CD4-positive, alpha-beta memory T cell (primary cell): ENCODE measurements around the gene PWP1. TPM values are rescaled to one million over a fixed set of nuclear protein-coding genes. Genes with fewer than 3 reads are reported as not detected.
"Not testable (repeated sequence)": the region's sequence is repeated elsewhere in the genome, so short reads cannot be mapped to it uniquely, and the experiment has no call there.

Source experiments
- CTCF ChIA-PET: fragments of 350-600 bp; sonication (Branson Sonifier 250); formaldehyde crosslinking; loops from one replicate; lab custom pipeline; 2021; ENCODE audit warnings: inconsistent platforms; ENCODE audit not compliant: partially characterized antibody; lab: Charles Lee
- POLR2A ChIA-PET: fragments of 350-600 bp; sonication (Branson Sonifier 250); formaldehyde crosslinking; loops from one replicate; lab custom pipeline; 2021; ENCODE audit not compliant: partially characterized antibody; lab: Charles Lee
- DNase-seq, 5 donors: peaks; one replicate each; pipeline versions ENCODE4 v3.0.0 to v3.0.0-alpha.2; 2020 to 2022; ENCODE audit warnings: mixed read lengths in 1 of 5
- H3K27ac ChIP-seq: one replicate; pipeline ENCODE4 v1.7.0; 2013; ENCODE audit warnings: low read depth, low read length
- H3K27me3 ChIP-seq: 2 replicates; pipeline ENCODE4 v1.7.0; 2013; ENCODE audit warnings: mild to moderate bottlenecking, low read length, moderate library complexity; ENCODE audit not compliant: insufficient read depth
- H3K36me3 ChIP-seq: 2 replicates; pipeline ENCODE4 v1.7.0; 2013; ENCODE audit warnings: mild to moderate bottlenecking, low read length, moderate library complexity; ENCODE audit not compliant: insufficient read depth
- H3K4me1 ChIP-seq: 2 replicates; pipeline ENCODE4 v1.7.0; 2013; ENCODE audit warnings: mild to moderate bottlenecking, low read length, moderate library complexity; ENCODE audit not compliant: insufficient read depth
- H3K4me3 ChIP-seq, 2 donors: one replicate each; pipeline ENCODE4 v1.7.0; 2013; ENCODE audit warnings: low read length in 2 of 2, mild to moderate bottlenecking in 1 of 2
- H3K9me3 ChIP-seq, 2 donors: one replicate each; pipeline ENCODE4 v1.7.0; 2013; ENCODE audit warnings: low read length in 2 of 2, control low read depth in 1 of 2; ENCODE audit not compliant: control insufficient read depth in 1 of 2
- H3K27ac Mint-ChIP-seq, 7 donors: one replicate each; pipeline ENCODE4 v1.8.0; 2020 to 2021; ENCODE audit warnings: mixed read lengths in 7 of 7, mild to moderate bottlenecking in 6 of 7, inconsistent platforms in 3 of 7, moderate library complexity in 3 of 7
- H3K27me3 Mint-ChIP-seq, 2 donors: one replicate each; pipeline ENCODE4 v1.8.0; 2020 to 2021; ENCODE audit warnings: mixed read lengths in 2 of 2
- H3K36me3 Mint-ChIP-seq, 2 donors: one replicate each; pipeline ENCODE4 v1.8.0; 2020 to 2021; ENCODE audit warnings: mixed read lengths in 2 of 2, inconsistent platforms in 1 of 2, mild to moderate bottlenecking in 1 of 2
- H3K4me1 Mint-ChIP-seq, 4 donors: one replicate each; pipeline ENCODE4 v1.8.0; 2020 to 2021; ENCODE audit warnings: mixed read lengths in 4 of 4, mild to moderate bottlenecking in 1 of 4
- H3K4me3 Mint-ChIP-seq, 8 donors: one replicate each; pipeline ENCODE4 v1.8.0; 2020 to 2021; ENCODE audit warnings: mixed read lengths in 8 of 8, mild to moderate bottlenecking in 7 of 8, moderate library complexity in 6 of 8, inconsistent platforms in 3 of 8
- H3K9me3 Mint-ChIP-seq, 8 donors: one replicate each; pipeline ENCODE4 v1.8.0; 2020 to 2021; ENCODE audit warnings: mixed read lengths in 8 of 8, mild to moderate bottlenecking in 5 of 8, inconsistent platforms in 3 of 8, moderate library complexity in 1 of 8
- intact Hi-C: fragments of 100-400 bp; cut with micrococcal nuclease; formaldehyde crosslinking; loops from one replicate; pipeline ENCODE4 v1.15.1; 2023
- polyA plus RNA-seq, 2 donors: library from polyadenylated mRNA; unstranded; fragments of 300-500 nt; fragmentation: Illumina TruSeq; gene quantifications; one replicate each; pipeline ENCODE4 v1.2.3, GENCODE V29; 2021
- total RNA-seq, 2 experiments: library from RNA; stranded (reverse); gene quantifications; one replicate each; pipeline ENCODE4 v1.2.3, GENCODE V29; 2021

Gene PWP1
- total and polyA plus RNA-seq, 4 experiments from 2014 or later: 24.3 to 73.1 (median 42.5) TPM

GRCh38 chr12:107681836-107682820 is 3.5 kb upstream of the PWP1 start:
- Histone ChIP-seq H3K27me3 (no peaks in the 10 kb centered on the region), H3K36me3 (no peaks in the 10 kb centered on the region), H3K4me3 (no peak overlapping the region), H3K9me3 (no peaks in the 10 kb centered on the region), H3K27ac (no peak overlapping the region), H3K4me1 (peaks cover 20% of the 10 kb centered on the region)
- H3K27ac Mint-ChIP-seq: no peak overlapping the region
- H3K9me3 Mint-ChIP-seq: peaks cover 0 to 3% (median 0%) of the 10 kb centered on the region in 8 donors
- H3K27me3 Mint-ChIP-seq: peaks cover 0 to 13% of the 10 kb centered on the region in 2 donors
- intact Hi-C loops: loop anchor here (10.0 kb wide), 1 partner anchor 907 kb away; the partner anchor contains the start of gene RIC8B
- H3K4me1 Mint-ChIP-seq: peaks cover 14 to 27% (median 22%) of the 10 kb centered on the region in 4 donors
- H3K4me3 Mint-ChIP-seq: no peak overlapping the region
- ChIA-PET POLR2A (no interaction called here), CTCF (interaction anchor here (1.2 to 1.5 kb wide), 3 partner anchors 9 to 11 kb away, joined by 3 to 4 read pairs (median 3); no protein-coding TSS in a partner anchor)
- H3K36me3 Mint-ChIP-seq: peaks cover 0 to 10% of the 10 kb centered on the region in 2 donors
- no peak for DNase-seq

- intact Hi-C loops: loop anchor here (2.0 to 10.0 kb wide), 2 partner anchors 909 to 1369 kb away; partner anchors contain the start of genes RIC8B and USP30
- Histone ChIP-seq H3K27ac (no peak overlapping the region), H3K9me3 (no peaks in the 10 kb centered on the region), H3K27me3 (no peaks in the 10 kb centered on the region), H3K4me1 (peaks cover 25% of the 10 kb centered on the region), H3K4me3 (no peak overlapping the region), H3K36me3 (peaks cover 9% of the 10 kb centered on the region)
- H3K9me3 Mint-ChIP-seq: peaks cover 0 to 3% (median 0%) of the 10 kb centered on the region in 8 donors
- H3K4me1 Mint-ChIP-seq: peaks cover 14 to 34% (median 24%) of the 10 kb centered on the region in 4 donors
- DNase-seq: no peak
- peak overlapping the region; percentile 94 to 100 (median 98) for H3K27ac Mint-ChIP-seq
- peaks cover 12 to 21% of the 10 kb centered on the region in 2 donors for H3K36me3 Mint-ChIP-seq
- POLR2A ChIA-PET: interaction anchor here (0.8 to 1.7 kb wide), 5 partner anchors 8 to 1368 kb away, joined by 3 to 6 read pairs (median 4); partner anchors contain the start of gene USP30
- peak overlapping the region; percentile 96 to 99 (median 97) for H3K4me3 Mint-ChIP-seq
- no peaks in the 10 kb centered on the region for H3K27me3 Mint-ChIP-seq
- CTCF ChIA-PET: interaction anchor here (1.5 to 2.6 kb wide), 3 partner anchors 8 to 13 kb away, joined by 3 to 15 read pairs (median 6); no protein-coding TSS in a partner anchor
Observed at GRCh38 chr12:107684029-107684795, 1.4 kb upstream of the PWP1 start.

- POLR2A ChIA-PET: interaction anchor here (0.7 to 1.9 kb wide), 11 partner anchors 9 to 1382 kb away, joined by 3 to 8 read pairs (median 4); partner anchors contain the start of genes ISCU, PRDM4 and USP30
Observed at GRCh38 chr12:107684990-107685359, 624 bp upstream of the PWP1 start.

GRCh38 chr12:107695772-107696171 is 10.2 kb downstream of the PWP1 start:
- H3K27me3 Mint-ChIP-seq, H3K27ac ChIP-seq, H3K4me3 ChIP-seq, intact Hi-C loops, H3K4me1 Mint-ChIP-seq, DNase-seq, H3K27me3 ChIP-seq, H3K27ac Mint-ChIP-seq, H3K9me3 Mint-ChIP-seq, POLR2A ChIA-PET, H3K9me3 ChIP-seq, H3K4me3 Mint-ChIP-seq, H3K4me1 ChIP-seq: not testable (repeated sequence)
- H3K36me3 Mint-ChIP-seq: peaks cover 54 to 83% of the 10 kb centered on the region in 2 donors
- H3K36me3 ChIP-seq: peaks cover 83% of the 10 kb centered on the region
- CTCF ChIA-PET: interaction anchor here (4.7 kb wide), 1 partner anchor 18 kb away, joined by 18 read pairs; no protein-coding TSS in a partner anchor

More at GRCh38 chr12:107684990-107685359, 624 bp upstream of the PWP1 start:
- H3K4me1 Mint-ChIP-seq: peaks cover 14 to 37% (median 26%) of the 10 kb centered on the region in 4 donors
- Histone ChIP-seq H3K4me1 (peaks cover 25% of the 10 kb centered on the region), H3K4me3 (peak overlapping the region; percentile 94 to 98), H3K36me3 (peaks cover 15% of the 10 kb centered on the region), H3K27me3 (no peaks in the 10 kb centered on the region), H3K9me3 (no peaks in the 10 kb centered on the region), H3K27ac (peak overlapping the region; percentile 78)
- intact Hi-C loops: loop anchor here (1.0 to 10.0 kb wide), 8 partner anchors 76 to 1368 kb away; partner anchors contain the start of genes CRY1, FICD, PRDM4 and RIC8B
- CTCF ChIA-PET: interaction anchor here (1.6 to 2.6 kb wide), 3 partner anchors 9 to 828 kb away, joined by 4 to 15 read pairs (median 6); no protein-coding TSS in a partner anchor
- no peaks in the 10 kb centered on the region for H3K27me3 Mint-ChIP-seq
- peaks cover 0 to 3% (median 0%) of the 10 kb centered on the region in 8 donors for H3K9me3 Mint-ChIP-seq
- peak in 2 of 5 donors; percentile 11 to 17 for DNase-seq
- H3K4me3 Mint-ChIP-seq: peak overlapping the region; percentile 96 to 99 (median 97)
- H3K27ac Mint-ChIP-seq: peak overlapping the region; percentile 94 to 100 (median 98)
- H3K36me3 Mint-ChIP-seq: peaks cover 19 to 29% of the 10 kb centered on the region in 2 donors

- Mint-ChIP-seq H3K4me1 (peaks cover 0 to 4% (median 3%) of the 10 kb centered on the region in 4 donors), H3K27ac (no peak overlapping the region), H3K9me3 (peaks cover 0 to 4% (median 2%) of the 10 kb centered on the region in 8 donors), H3K4me3 (no peak overlapping the region), H3K36me3 (peaks cover 82 to 89% of the 10 kb centered on the region in 2 donors), H3K27me3 (no peaks in the 10 kb centered on the region)
- ChIA-PET CTCF (no interaction called here), POLR2A (no interaction called here)
- Histone ChIP-seq H3K9me3 (no peaks in the 10 kb centered on the region), H3K4me1 (no peaks in the 10 kb centered on the region), H3K27ac (no peak overlapping the region), H3K27me3 (no peaks in the 10 kb centered on the region), H3K4me3 (no peak overlapping the region), H3K36me3 (peaks cover 76% of the 10 kb centered on the region)
- intact Hi-C loops: no loop called here
- DNase-seq: no peak
Observed at GRCh38 chr12:107702106-107702505, 16.5 kb downstream of the PWP1 start.

DNA sequence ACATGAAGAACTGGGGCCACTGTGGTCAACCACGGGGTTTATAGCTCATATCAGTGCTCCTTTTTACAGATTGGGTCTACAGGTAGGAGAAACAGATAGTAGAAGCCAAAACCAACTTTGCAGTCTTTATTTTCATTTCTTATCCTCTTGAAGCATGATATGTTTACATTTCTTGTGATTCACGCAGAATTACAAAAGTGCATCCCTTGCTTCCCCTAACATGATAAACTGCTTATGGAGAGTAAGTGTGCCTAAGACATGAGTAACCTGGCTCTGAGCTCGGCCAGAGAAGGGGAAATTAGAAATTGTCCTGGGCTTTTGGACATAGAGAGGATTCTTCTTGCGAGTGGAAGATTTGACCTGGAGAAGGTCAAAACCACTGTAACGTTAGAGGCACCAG is 18.4 kb downstream of the PWP1 start:
- Histone ChIP-seq H3K27me3 (no peaks in the 10 kb centered on the region), H3K27ac (no peak overlapping the region), H3K4me3 (no peak overlapping the region), H3K4me1 (no peaks in the 10 kb centered on the region), H3K9me3 (no peaks in the 10 kb centered on the region), H3K36me3 (peaks cover 70% of the 10 kb centered on the region)
- no peak overlapping the region for H3K4me3 Mint-ChIP-seq
- CTCF ChIA-PET: no interaction called here
- H3K27me3 Mint-ChIP-seq: no peaks in the 10 kb centered on the region
- H3K9me3 Mint-ChIP-seq: peaks cover 0 to 4% (median 2%) of the 10 kb centered on the region in 8 donors
- no peak for DNase-seq
- intact Hi-C loops: no loop called here
- H3K27ac Mint-ChIP-seq: no peak overlapping the region
- H3K4me1 Mint-ChIP-seq: peaks cover 0 to 6% (median 4%) of the 10 kb centered on the region in 4 donors
- H3K36me3 Mint-ChIP-seq: peaks cover 90 to 91% of the 10 kb centered on the region in 2 donors
- POLR2A ChIA-PET: no interaction called here
